Activated CD8-positive, alpha-beta T cell treated with anti-CD3 and anti-CD28 coated beads for 36 hours (primary cell): ENCODE data around the gene ERCC1. TPM values are rescaled to one million over a fixed set of nuclear protein-coding genes. Genes with fewer than 3 reads are reported as not detected.

Source experiments
- ATAC-seq: fragments of 200-7000 bp; cut with Tn5 transposase; one replicate; pipeline ENCODE4 v1.10.0; 2021; ENCODE audit warnings: mild to moderate bottlenecking, moderate library complexity
- CTCF ChIA-PET: fragments of 350-600 bp; sonication (Branson Sonifier 250); formaldehyde crosslinking; loops from one replicate; lab custom pipeline; 2021; ENCODE audit warnings: antibody characterized with exemption; lab: Charles Lee
- POLR2A ChIA-PET: fragments of 350-600 bp; sonication (Branson Sonifier 250); formaldehyde crosslinking; loops from one replicate; lab custom pipeline; 2021; ENCODE audit warnings: antibody characterized with exemption; lab: Charles Lee
- DNase-seq: peaks from one replicate; pipeline ENCODE4 v3.0.0-alpha.2; 2020
- H3K27ac Mint-ChIP-seq: one replicate; pipeline ENCODE4 v1.8.0; 2021; ENCODE audit warnings: mild to moderate bottlenecking, mixed read lengths
- H3K27me3 Mint-ChIP-seq: one replicate; pipeline ENCODE4 v1.8.0; 2021; ENCODE audit warnings: mixed read lengths
- H3K36me3 Mint-ChIP-seq: one replicate; pipeline ENCODE4 v1.8.0; 2021; ENCODE audit warnings: low read depth, mixed read lengths
- H3K4me1 Mint-ChIP-seq: one replicate; pipeline ENCODE4 v1.8.0; 2021; ENCODE audit warnings: low read depth, mixed read lengths
- H3K4me3 Mint-ChIP-seq: one replicate; pipeline ENCODE4 v1.8.0; 2021; ENCODE audit warnings: mild to moderate bottlenecking, moderate library complexity, mixed read lengths
- H3K9me3 Mint-ChIP-seq: one replicate; pipeline ENCODE4 v1.8.0; 2021; ENCODE audit warnings: mixed read lengths
- intact Hi-C: fragments of 100-400 bp; cut with micrococcal nuclease; formaldehyde crosslinking; loops from one replicate; pipeline ENCODE4 v1.10.0; 2022
- total RNA-seq, 2 experiments: library from RNA; stranded (reverse); gene quantifications; one replicate each; pipeline ENCODE4 v1.2.3, GENCODE V29; 2021
- TF ChIP-seq, protein P1 (sequence below): fragments of 200-600 bp; IDR thresholded peaks from one replicate; pipeline ENCODE4 v1.8.0; 2022; ENCODE audit warnings: antibody characterized with exemption, mild to moderate bottlenecking

The ERCC1 gene
- total RNA-seq, 2 experiments from 2014 or later, result 41.6 to 46.5 TPM

- H3K4me3 Mint-ChIP-seq, result peak overlapping the region; percentile 71
Observed at GRCh38 chr19:45428384-45429231, 4.9 kb upstream of the ERCC1 start.

GRCh38 chr19:45424191-45425058, 708 bp upstream of the ERCC1 start:
- Mint-ChIP-seq H3K36me3 (peaks cover 13% of the 10 kb centered on the region), H3K4me1 (peaks cover 52% of the 10 kb centered on the region), H3K27me3 (no peaks in the 10 kb centered on the region), H3K4me3 (peak overlapping the region; percentile 89), H3K27ac (peak overlapping the region; percentile 89), H3K9me3 (no peaks in the 10 kb centered on the region)
- ATAC-seq (peak; percentile 64), DNase-seq (peak; percentile 63)
- intact Hi-C loops, result loop anchor here (10.0 kb wide), 1 partner anchor 50 kb away; no protein-coding TSS in a partner anchor
- ChIA-PET CTCF (interaction anchor here (1.0 to 3.0 kb wide), 5 partner anchors 15 to 61 kb away, joined by 3 to 21 read pairs (median 14); no protein-coding TSS in a partner anchor), POLR2A (interaction anchor here (0.8 to 1.7 kb wide), 6 partner anchors 15 to 61 kb away, joined by 3 to 8 read pairs (median 4); partner anchors contain the start of gene FOSB)
- TF ChIP-seq, protein P1, sequence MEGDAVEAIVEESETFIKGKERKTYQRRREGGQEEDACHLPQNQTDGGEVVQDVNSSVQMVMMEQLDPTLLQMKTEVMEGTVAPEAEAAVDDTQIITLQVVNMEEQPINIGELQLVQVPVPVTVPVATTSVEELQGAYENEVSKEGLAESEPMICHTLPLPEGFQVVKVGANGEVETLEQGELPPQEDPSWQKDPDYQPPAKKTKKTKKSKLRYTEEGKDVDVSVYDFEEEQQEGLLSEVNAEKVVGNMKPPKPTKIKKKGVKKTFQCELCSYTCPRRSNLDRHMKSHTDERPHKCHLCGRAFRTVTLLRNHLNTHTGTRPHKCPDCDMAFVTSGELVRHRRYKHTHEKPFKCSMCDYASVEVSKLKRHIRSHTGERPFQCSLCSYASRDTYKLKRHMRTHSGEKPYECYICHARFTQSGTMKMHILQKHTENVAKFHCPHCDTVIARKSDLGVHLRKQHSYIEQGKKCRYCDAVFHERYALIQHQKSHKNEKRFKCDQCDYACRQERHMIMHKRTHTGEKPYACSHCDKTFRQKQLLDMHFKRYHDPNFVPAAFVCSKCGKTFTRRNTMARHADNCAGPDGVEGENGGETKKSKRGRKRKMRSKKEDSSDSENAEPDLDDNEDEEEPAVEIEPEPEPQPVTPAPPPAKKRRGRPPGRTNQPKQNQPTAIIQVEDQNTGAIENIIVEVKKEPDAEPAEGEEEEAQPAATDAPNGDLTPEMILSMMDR, result no peak

More at GRCh38 chr19:45428384-45429231, 4.9 kb upstream of the ERCC1 start:
- intact Hi-C loops, result loop anchor here (10.0 kb wide), 1 partner anchor 46 kb away; no protein-coding TSS in a partner anchor
- TF ChIP-seq, protein P1, result peak; percentile 42
- H3K27ac Mint-ChIP-seq, result peak overlapping the region; percentile 6
- no peaks in the 10 kb centered on the region for H3K36me3 Mint-ChIP-seq
- ChIA-PET POLR2A (interaction anchor here (1.0 kb wide), 2 partner anchors 11 to 50 kb away, joined by 4 read pairs; no protein-coding TSS in a partner anchor), CTCF (interaction anchor here (0.8 to 5.7 kb wide), 12 partner anchors 9 to 85 kb away, joined by 3 to 57 read pairs (median 5); partner anchors contain the start of genes FOSB and PPP1R13L)
- no peaks in the 10 kb centered on the region for H3K27me3 Mint-ChIP-seq
- DNase-seq (peak; percentile 53), ATAC-seq (peak; percentile 11)
- H3K9me3 Mint-ChIP-seq, result no peaks in the 10 kb centered on the region
- peaks cover 27% of the 10 kb centered on the region for H3K4me1 Mint-ChIP-seq

DNA sequence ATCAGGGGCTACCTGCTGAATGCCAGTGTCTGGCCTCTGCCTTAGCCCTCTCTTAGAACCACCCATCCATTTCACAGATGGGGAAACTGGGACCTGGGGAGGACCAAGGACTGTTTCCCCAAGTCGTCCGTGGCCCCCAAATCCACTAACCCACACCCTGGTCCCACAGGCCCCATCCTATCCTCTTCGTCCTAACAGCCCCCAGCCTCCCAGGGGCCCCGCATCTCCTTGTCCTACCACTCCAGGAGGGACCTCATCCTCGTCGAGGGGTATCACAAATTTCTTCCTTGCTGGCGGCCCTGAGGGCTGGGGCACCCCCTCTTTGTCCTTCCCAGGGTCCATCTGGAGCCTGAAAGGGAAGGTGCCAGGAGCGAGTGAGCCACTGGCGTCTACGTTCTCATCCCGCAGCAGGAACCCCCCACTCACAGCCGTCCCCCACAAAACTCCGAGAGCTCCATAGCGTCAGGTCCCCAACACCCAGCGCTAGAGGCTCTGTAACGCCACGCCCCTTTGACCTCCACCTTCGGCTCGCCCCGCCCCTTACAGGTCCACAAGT, 606 bp downstream of the ERCC1 start:
- TF ChIP-seq, protein P1, result no peak
- peak; percentile 97 for DNase-seq
- peaks cover 16% of the 10 kb centered on the region for H3K36me3 Mint-ChIP-seq
- no peaks in the 10 kb centered on the region for H3K27me3 Mint-ChIP-seq
- H3K4me1 Mint-ChIP-seq, result peaks cover 56% of the 10 kb centered on the region
- intact Hi-C loops, result loop anchor here (10.0 kb wide), 1 partner anchor 52 kb away; no protein-coding TSS in a partner anchor
- H3K27ac Mint-ChIP-seq, result peak overlapping the region; percentile 89
- POLR2A ChIA-PET, result interaction anchor here (1.6 kb wide), 1 partner anchor 15 kb away, joined by 8 read pairs; no protein-coding TSS in a partner anchor
- CTCF ChIA-PET, result interaction anchor here (1.0 to 3.0 kb wide), 3 partner anchors 16 to 63 kb away, joined by 3 to 21 read pairs (median 14); no protein-coding TSS in a partner anchor
- peak; percentile 79 for ATAC-seq
- no peaks in the 10 kb centered on the region for H3K9me3 Mint-ChIP-seq
- H3K4me3 Mint-ChIP-seq, result peak overlapping the region; percentile 89

DNA sequence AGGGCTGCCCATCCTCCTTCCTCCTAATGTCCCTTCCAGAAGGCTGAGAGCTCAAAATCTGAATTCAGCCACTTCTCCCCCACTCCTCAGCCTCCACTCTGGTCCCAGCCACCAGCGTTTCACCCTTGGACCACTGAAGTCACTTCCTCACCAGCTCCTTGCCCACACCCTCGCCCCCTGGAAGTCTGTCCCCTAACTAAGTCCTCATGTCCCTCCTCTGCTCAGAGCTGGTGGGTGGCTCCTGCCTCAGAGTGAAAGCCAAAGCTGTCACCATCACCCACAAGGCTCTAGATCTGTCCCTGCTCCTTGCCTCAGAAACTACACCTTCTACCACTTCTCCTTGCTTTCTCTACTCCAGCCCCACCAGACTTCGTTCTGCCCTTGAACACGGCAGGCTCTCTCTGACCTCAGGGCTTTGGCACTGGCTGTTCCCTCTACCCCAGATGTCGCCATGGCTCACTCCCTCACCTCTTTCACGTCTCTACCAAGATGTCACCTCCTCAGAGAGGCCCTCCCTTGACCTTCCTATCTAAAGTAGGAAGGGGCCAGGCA, 1.7 kb downstream of the ERCC1 start:
- H3K4me1 Mint-ChIP-seq, result peaks cover 50% of the 10 kb centered on the region
- TF ChIP-seq, protein P1, result no peak
- CTCF ChIA-PET, result interaction anchor here (1.8 to 2.0 kb wide), 2 partner anchors 18 to 63 kb away, joined by 8 to 9 read pairs; no protein-coding TSS in a partner anchor
- no peak for DNase-seq
- H3K9me3 Mint-ChIP-seq, result no peaks in the 10 kb centered on the region
- POLR2A ChIA-PET, result no interaction called here
- peaks cover 24% of the 10 kb centered on the region for H3K36me3 Mint-ChIP-seq
- intact Hi-C loops, result loop anchor here (10.0 kb wide), 1 partner anchor 53 kb away; no protein-coding TSS in a partner anchor
- no peaks in the 10 kb centered on the region for H3K27me3 Mint-ChIP-seq
- ATAC-seq, result no peak
- peak overlapping the region; percentile 1 for H3K4me3 Mint-ChIP-seq
- peak overlapping the region; percentile 28 for H3K27ac Mint-ChIP-seq
